ENCODE results near the gene FIZ1.

The FIZ1 gene

GRCh38 chr19:55594996-55595545, 4.2 kb downstream of the FIZ1 start:
- Histone ChIP-seq H3K27ac (no peak overlapping the region), H3K4me3 (no peak overlapping the region)
- TF ChIP-seq CTCF (IDR thresholded peaks at IDR 0.05) = no peak

GRCh38 chr19:55593096-55593772, 6.1 kb downstream of the FIZ1 start:
- H3K4me3 ChIP-seq = no peak overlapping the region
- no peak for DNase-seq (ENCODE audit: low spot score)
- no peak for TF ChIP-seq CTCF (IDR thresholded peaks at IDR 0.05)

More at GRCh38 chr19:55594996-55595545, 4.2 kb downstream of the FIZ1 start:
- no peak for DNase-seq (ENCODE audit: low spot score)

GRCh38 chr19:55592391-55593090, 6.8 kb downstream of the FIZ1 start:
- DNase-seq (ENCODE audit: low spot score) = no peak
- TF ChIP-seq CTCF (IDR thresholded peaks at IDR 0.05) = no peak

More at GRCh38 chr19:55593096-55593772, 6.1 kb downstream of the FIZ1 start:
- H3K27ac ChIP-seq = no peak overlapping the region

GRCh38 chr19:55591555-55591954, 7.8 kb downstream of the FIZ1 start:
- no peak for TF ChIP-seq CTCF (IDR thresholded peaks at IDR 0.05)
- DNase-seq (ENCODE audit: low spot score) = no peak
- Histone ChIP-seq H3K4me3 (no peak overlapping the region), H3K27ac (no peak overlapping the region)

More at GRCh38 chr19:55592391-55593090, 6.8 kb downstream of the FIZ1 start:
- H3K4me3 ChIP-seq = no peak overlapping the region
- no peak overlapping the region for H3K27ac ChIP-seq

GRCh38 chr19:55590617-55591016, 8.7 kb downstream of the FIZ1 start:
- no peak for DNase-seq (ENCODE audit: low spot score)

GRCh38 chr19:55590109-55590508, 9.2 kb downstream of the FIZ1 start:
- no peak for TF ChIP-seq CTCF (IDR thresholded peaks at IDR 0.05)
- Histone ChIP-seq H3K27ac (no peak overlapping the region), H3K4me3 (no peak overlapping the region)
- DNase-seq (ENCODE audit: low spot score) = no peak

More at GRCh38 chr19:55590617-55591016, 8.7 kb downstream of the FIZ1 start:
- no peak overlapping the region for H3K27ac ChIP-seq
- no peak for TF ChIP-seq CTCF (IDR thresholded peaks at IDR 0.05)
- H3K4me3 ChIP-seq = no peak overlapping the region
